Cardiac muscle cell (in vitro differentiated cells and primary cell): ENCODE measurements around the gene SENP3. TPM values are rescaled to one million over a fixed set of nuclear protein-coding genes. Genes with fewer than 3 reads are reported as not detected.

Source experiments
- DNase-seq, 2 donors: peaks; one replicate each; pipeline versions ENCODE4 v3.0.0 to v3.0.0-alpha.2; 2010 to 2017; ENCODE audit warnings: low read depth in 1 of 2, low spot score in 1 of 2
- H3K27ac ChIP-seq: fragments of 200-600 bp; sonication (generic); 2 replicates; pipeline ENCODE4 v1.5.1; 2016
- H3K27me3 ChIP-seq: fragments of 200-600 bp; sonication (generic); 2 replicates; pipeline ENCODE4 v1.6.0; 2016; ENCODE audit warnings: control low read depth
- H3K36me3 ChIP-seq: fragments of 200-600 bp; sonication (generic); 2 replicates; pipeline ENCODE4 v1.5.1; 2016; ENCODE audit warnings: control low read depth
- H3K4me1 ChIP-seq: fragments of 200-600 bp; sonication (generic); 2 replicates; pipeline ENCODE4 v1.8.1; 2017; ENCODE audit warnings: low read depth, mild to moderate bottlenecking, mixed run types
- H3K4me3 ChIP-seq: fragments of 200-600 bp; sonication (generic); 2 replicates; pipeline ENCODE4 v1.5.1; 2016; ENCODE audit warnings: mild to moderate bottlenecking
- H3K9me3 ChIP-seq: fragments of 200-600 bp; sonication (generic); 2 replicates; pipeline ENCODE4 v1.5.1; 2017; ENCODE audit warnings: low read depth, mild to moderate bottlenecking, control low read depth
- polyA plus RNA-seq: library from polyadenylated mRNA; unstranded; fragments of >200 nt; fragmentation: Nextera tagmentation; extraction: Ambion mirVana; gene quantifications from 2 replicates; pipeline ENCODE4 v1.2.1, GENCODE V29; 2016
- total RNA-seq: library from RNA; depleted of rRNA; stranded (reverse); fragments of >200 nt; gene quantifications from 2 replicates; pipeline ENCODE4 v1.2.3, GENCODE V29; 2016
- TF ChIP-seq, protein P1 (sequence below): IDR thresholded peaks from 2 replicates; pipeline ENCODE4 v1.5.1; 2012; ENCODE audit warnings: low read depth, mild to moderate bottlenecking, low read length

Gene SENP3
- total and polyA plus RNA-seq, 2 experiments from 2014 or later, result 45.0 to 78.9 TPM

DNA sequence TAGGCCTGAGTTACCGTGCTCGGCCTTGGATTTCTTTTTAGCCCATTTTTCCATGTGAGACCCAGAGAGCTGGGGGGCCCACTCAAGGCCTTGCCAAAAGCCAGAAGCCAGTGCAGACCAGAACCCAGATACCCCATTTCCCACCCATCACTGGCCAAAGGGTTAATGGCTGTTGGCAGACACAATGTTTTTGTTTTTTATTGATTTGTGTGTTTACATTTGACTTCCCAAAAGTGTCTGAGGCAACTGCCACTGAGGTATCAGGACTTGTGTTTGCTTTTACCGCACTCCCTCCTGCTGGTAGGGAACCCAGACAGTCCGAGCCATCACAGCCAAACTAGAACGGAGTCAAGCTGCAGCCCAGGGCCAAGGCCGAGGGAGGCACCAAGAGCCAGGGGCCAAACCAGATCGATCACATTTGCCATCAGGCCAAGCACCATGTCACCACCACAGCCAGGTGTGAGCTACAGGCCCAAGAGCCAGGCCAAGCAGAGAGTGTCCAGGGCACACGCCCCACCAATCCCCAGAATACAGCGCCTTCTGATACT is 20.6 kb upstream of the SENP3 start:
- H3K36me3 ChIP-seq, result no peaks in the 10 kb centered on the region
- no peak overlapping the region for H3K4me3 ChIP-seq
- no peaks in the 10 kb centered on the region for H3K4me1 ChIP-seq
- TF ChIP-seq, protein P1, sequence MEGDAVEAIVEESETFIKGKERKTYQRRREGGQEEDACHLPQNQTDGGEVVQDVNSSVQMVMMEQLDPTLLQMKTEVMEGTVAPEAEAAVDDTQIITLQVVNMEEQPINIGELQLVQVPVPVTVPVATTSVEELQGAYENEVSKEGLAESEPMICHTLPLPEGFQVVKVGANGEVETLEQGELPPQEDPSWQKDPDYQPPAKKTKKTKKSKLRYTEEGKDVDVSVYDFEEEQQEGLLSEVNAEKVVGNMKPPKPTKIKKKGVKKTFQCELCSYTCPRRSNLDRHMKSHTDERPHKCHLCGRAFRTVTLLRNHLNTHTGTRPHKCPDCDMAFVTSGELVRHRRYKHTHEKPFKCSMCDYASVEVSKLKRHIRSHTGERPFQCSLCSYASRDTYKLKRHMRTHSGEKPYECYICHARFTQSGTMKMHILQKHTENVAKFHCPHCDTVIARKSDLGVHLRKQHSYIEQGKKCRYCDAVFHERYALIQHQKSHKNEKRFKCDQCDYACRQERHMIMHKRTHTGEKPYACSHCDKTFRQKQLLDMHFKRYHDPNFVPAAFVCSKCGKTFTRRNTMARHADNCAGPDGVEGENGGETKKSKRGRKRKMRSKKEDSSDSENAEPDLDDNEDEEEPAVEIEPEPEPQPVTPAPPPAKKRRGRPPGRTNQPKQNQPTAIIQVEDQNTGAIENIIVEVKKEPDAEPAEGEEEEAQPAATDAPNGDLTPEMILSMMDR, result no peak
- H3K9me3 ChIP-seq, result no peaks in the 10 kb centered on the region
- H3K27me3 ChIP-seq, result peaks cover 15% of the 10 kb centered on the region
- no peak overlapping the region for H3K27ac ChIP-seq
- no peak for DNase-seq

- Histone ChIP-seq H3K9me3 (no peaks in the 10 kb centered on the region), H3K4me3 (no peak overlapping the region), H3K36me3 (no peaks in the 10 kb centered on the region), H3K4me1 (peaks cover 4% of the 10 kb centered on the region), H3K27me3 (peaks cover 18% of the 10 kb centered on the region), H3K27ac (no peak overlapping the region)
- no peak for DNase-seq
- TF ChIP-seq, protein P1, result no peak
Measured at GRCh38 chr17:7544911-7545310, 16.8 kb upstream of the SENP3 start.

DNA sequence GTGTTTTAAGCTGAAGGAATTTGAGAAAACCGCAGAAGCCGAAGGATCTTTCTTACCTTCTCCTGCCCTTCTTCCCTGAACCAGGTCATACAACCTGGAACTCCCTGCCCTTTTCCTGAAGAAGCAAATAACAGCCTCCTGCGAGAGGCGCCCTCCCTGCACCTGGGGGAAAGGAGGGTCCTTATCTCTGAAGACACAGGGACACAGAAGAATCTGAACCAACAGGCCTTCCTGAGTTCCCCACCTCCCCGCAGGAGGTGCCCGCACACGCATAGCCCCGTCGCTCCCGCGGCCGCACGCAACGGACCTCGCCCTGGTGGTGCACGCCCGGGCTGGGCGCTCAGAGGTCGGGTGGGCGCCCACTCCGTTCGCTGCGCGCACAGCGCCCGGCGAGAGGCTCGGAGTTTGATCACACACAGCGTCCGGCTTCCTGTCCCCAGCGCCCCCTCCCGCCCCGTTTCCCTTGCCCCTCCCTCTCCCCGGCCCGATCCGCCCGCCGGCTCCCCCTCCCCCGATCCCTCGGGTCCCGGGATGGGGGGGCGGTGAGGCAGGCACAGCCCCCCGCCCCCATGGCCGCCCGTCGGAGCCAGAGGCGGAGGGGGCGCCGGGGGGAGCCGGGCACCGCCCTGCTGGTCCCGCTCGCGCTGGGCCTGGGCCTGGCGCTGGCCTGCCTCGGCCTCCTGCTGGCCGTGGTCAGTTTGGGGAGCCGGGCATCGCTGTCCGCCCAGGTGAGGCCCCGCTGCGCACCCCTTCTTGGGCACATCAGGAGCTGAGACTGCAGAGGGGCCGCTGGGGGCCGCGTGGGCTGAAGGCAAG is 12.9 kb upstream of the SENP3 start, which contains the start of gene TNFSF12:
Gene TNFSF12 (plus strand): TSS at position 474 of the 816 bp plus-strand sequence. CDS start 96 bp downstream, at position 570.
- Histone ChIP-seq H3K27ac (no peak within 1 kb of the TSS), H3K4me3 (peak within 1 kb of the TSS; percentile 34), H3K4me1 (peaks cover 4% of the 10 kb centered on the region), H3K9me3 (no peaks in the 10 kb centered on the region), H3K36me3 (no peaks in the 10 kb centered on the region), H3K27me3 (peaks cover 4% of the 10 kb centered on the region)
- DNase-seq, result peak; percentile 38 to 58
- TF ChIP-seq, protein P1, result peak; percentile 26

- Histone ChIP-seq H3K27me3 (peaks cover 3% of the 10 kb centered on the region), H3K4me1 (peaks cover 4% of the 10 kb centered on the region), H3K4me3 (no peak overlapping the region), H3K36me3 (no peaks in the 10 kb centered on the region), H3K27ac (no peak overlapping the region), H3K9me3 (no peaks in the 10 kb centered on the region)
- DNase-seq, result no peak
- TF ChIP-seq, protein P1, result no peak
Measured at GRCh38 chr17:7549401-7550055, 12.2 kb upstream of the SENP3 start.

DNA sequence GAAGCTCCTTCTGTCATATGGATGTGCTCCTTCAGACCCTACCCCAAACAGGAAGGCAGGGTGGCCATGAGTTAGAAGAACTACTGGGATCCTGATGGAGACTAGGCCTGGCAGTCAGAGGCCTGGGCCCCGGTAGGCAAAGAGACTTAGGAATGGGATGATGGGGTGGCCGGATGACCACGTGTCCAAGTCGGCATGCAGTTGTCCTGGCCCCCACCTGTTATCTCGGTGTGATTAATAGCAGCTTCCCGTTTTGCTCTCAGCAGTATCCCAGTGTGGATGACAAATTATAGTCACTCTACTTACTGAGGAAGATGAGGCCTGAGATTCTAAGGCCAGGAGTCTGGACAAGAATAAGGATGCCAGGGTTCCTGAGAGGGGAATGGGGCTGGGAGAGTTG is 11.4 kb upstream of the SENP3 start:
- peaks cover 3% of the 10 kb centered on the region for H3K27me3 ChIP-seq
- peaks cover 4% of the 10 kb centered on the region for H3K4me1 ChIP-seq
- no peaks in the 10 kb centered on the region for H3K36me3 ChIP-seq
- TF ChIP-seq, protein P1, result no peak
- no peak overlapping the region for H3K4me3 ChIP-seq
- no peak overlapping the region for H3K27ac ChIP-seq
- DNase-seq, result no peak
- no peaks in the 10 kb centered on the region for H3K9me3 ChIP-seq
